WERI-Rb-1 (cell line): ENCODE measurements around the gene TOR1AIP2.

Experiments
- DNase-seq: peaks from one replicate; pipeline ENCODE4 v3.0.0-alpha.2; 2020
- H3K27ac ChIP-seq: fragments of 250-450 bp; sonication (Bioruptor Pico); 2 replicates; pipeline ENCODE4 v1.5.1; 2020; ENCODE audit warnings: mild to moderate bottlenecking, moderate library complexity
- H3K27me3 ChIP-seq: fragments of 250-450 bp; sonication (Bioruptor Pico); 2 replicates; pipeline ENCODE4 v1.5.1; 2021; ENCODE audit warnings: mild to moderate bottlenecking, low read depth, moderate library complexity; ENCODE audit not compliant: insufficient read depth, severe bottlenecking
- H3K36me3 ChIP-seq: fragments of 250-450 bp; sonication (Bioruptor Pico); 2 replicates; pipeline ENCODE4 v1.5.1; 2020; ENCODE audit warnings: mild to moderate bottlenecking, moderate library complexity
- H3K4me3 ChIP-seq: 2 replicates; pipeline ENCODE4 v1.5.1; 2011; ENCODE audit warnings: low read depth, mild to moderate bottlenecking, control low read depth, low read length
- H3K9me3 ChIP-seq: fragments of 250-450 bp; sonication (Bioruptor Pico); 2 replicates; pipeline ENCODE4 v1.5.1; 2021; ENCODE audit warnings: mild to moderate bottlenecking, moderate library complexity; ENCODE audit not compliant: severe bottlenecking
- TF ChIP-seq, protein P1 (sequence below): IDR thresholded peaks from 2 replicates; pipeline ENCODE4 v1.5.1; 2011; ENCODE audit warnings: low read depth, mild to moderate bottlenecking, control low read depth, inconsistent platforms, low read length

The TOR1AIP2 gene

DNA sequence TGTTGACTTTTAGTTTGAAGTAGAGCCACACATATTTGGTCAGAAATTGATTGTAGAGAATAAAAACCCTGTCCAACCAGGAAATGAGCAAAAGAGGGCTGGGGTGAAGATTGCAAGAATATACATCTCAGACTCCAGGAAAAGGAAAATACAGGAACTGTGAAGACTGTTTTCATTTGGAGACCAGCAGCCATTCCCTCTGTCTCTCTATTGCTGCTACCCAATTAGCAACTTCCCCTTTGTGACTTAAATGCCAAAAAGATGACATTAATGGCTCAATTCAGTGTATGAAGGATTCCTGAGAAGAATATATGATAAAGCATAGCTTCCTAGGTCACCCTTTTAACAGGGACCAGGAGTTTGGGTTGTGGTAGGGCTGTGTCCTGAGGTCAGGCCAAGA, 45.4 kb upstream of the TOR1AIP2 start:
- no peak for DNase-seq
- Histone ChIP-seq H3K27ac (no peak overlapping the region), H3K27me3 (no peaks in the 10 kb centered on the region), H3K36me3 (peaks cover 15% of the 10 kb centered on the region), H3K9me3 (no peaks in the 10 kb centered on the region), H3K4me3 (no peak overlapping the region)
- TF ChIP-seq, protein P1, sequence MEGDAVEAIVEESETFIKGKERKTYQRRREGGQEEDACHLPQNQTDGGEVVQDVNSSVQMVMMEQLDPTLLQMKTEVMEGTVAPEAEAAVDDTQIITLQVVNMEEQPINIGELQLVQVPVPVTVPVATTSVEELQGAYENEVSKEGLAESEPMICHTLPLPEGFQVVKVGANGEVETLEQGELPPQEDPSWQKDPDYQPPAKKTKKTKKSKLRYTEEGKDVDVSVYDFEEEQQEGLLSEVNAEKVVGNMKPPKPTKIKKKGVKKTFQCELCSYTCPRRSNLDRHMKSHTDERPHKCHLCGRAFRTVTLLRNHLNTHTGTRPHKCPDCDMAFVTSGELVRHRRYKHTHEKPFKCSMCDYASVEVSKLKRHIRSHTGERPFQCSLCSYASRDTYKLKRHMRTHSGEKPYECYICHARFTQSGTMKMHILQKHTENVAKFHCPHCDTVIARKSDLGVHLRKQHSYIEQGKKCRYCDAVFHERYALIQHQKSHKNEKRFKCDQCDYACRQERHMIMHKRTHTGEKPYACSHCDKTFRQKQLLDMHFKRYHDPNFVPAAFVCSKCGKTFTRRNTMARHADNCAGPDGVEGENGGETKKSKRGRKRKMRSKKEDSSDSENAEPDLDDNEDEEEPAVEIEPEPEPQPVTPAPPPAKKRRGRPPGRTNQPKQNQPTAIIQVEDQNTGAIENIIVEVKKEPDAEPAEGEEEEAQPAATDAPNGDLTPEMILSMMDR = no peak

DNA sequence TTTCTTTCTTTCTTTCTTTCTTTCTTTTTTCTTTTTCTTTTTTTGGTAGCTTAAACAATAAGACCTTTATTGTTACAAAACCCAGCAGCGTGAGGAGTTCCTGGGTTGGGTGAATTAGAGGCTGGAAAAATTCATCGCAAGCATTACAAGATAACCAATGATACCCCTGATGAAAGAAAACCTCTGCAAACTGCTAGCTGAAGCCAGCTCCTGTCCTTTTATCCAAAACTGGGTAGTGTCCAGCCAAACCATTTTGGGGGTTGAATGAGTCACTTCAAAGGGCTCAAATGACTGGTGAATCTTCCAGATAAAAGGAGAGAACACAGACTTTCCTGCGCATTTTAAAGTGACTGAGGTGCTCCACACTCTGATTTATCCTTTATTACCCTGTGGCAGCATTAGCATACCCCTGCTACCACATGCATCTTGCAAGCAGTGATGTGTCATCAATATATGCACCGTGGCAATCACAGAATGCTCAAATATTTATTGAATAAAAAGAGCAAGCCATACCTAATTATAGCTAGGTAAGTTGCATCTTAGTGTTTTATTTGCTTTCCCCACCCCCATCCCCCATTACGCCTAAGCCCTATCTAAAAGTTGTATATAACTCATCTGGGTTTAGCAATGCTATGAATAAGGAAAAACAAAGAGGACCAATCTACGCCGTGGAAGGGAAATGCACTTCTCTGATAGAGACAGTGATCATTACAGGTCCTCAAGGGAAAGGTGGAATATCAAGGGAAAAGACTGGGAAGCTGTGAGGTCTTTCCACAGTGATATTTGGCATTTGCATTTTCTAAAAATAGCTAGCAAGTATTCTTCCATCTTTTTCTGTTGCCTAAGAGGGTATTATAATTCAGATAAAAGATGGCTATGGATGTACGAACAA, 44.6 kb upstream of the TOR1AIP2 start:
- TF ChIP-seq, protein P1 = no peak
- peaks cover 23% of the 10 kb centered on the region for H3K36me3 ChIP-seq
- H3K27me3 ChIP-seq = no peaks in the 10 kb centered on the region
- H3K9me3 ChIP-seq = no peaks in the 10 kb centered on the region
- H3K4me3 ChIP-seq = no peak overlapping the region
- no peak for DNase-seq
- no peak overlapping the region for H3K27ac ChIP-seq

DNA sequence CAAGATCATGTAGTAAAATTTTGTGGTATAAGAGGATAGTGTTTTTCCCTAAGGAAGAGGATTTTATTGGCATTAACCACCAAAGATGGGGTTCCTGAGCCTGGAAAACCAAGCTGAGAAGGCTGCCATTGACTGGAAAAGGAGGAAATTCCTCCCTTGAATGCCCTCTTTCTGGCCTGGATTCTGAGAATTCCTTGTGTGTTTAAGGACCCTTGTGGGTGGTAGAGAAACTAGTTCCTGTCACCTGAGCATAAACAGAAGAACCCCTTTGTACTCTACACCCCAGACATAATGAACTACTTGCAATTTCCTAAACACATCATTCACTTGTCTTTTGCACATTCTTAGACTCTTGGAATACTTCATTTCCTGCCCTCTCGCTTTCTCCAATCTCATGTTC, 43.9 kb upstream of the TOR1AIP2 start:
- TF ChIP-seq, protein P1 = no peak
- DNase-seq = no peak
- H3K4me3 ChIP-seq = no peak overlapping the region

DNA sequence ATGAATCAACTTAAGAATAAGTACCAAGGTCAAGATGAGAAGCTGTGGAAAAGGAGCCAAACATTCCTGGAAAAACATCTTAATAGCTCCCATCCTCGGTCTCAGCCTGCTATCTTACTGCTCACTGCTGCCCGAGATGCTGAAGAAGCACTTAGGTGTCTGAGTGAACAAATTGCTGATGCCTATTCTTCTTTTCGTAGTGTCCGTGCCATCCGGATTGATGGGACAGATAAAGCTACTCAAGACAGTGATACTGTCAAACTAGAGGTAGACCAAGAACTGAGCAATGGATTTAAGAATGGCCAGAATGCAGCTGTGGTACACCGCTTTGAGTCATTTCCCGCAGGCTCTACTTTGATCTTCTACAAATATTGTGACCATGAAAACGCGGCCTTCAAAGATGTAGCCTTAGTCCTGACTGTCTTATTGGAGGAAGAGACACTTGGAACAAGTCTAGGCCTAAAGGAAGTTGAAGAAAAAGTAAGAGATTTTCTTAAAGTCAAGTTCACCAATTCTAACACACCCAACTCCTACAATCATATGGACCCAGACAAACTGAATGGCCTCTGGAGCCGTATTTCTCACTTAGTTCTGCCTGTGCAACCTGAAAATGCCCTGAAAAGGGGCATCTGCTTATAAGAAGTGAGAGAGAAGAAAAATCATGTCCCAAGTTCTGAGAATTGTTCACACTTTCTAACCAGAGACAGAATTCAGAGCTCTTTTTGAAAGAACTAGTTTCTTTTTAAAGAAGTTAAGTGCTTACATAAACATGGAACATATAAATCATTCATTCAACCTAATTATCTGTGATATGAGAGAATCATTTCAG, 40.2 kb upstream of the TOR1AIP2 start:
- H3K4me3 ChIP-seq = no peak overlapping the region
- no peaks in the 10 kb centered on the region for H3K9me3 ChIP-seq
- H3K27ac ChIP-seq = no peak overlapping the region
- H3K36me3 ChIP-seq = peaks cover 47% of the 10 kb centered on the region
- DNase-seq = no peak
- no peaks in the 10 kb centered on the region for H3K27me3 ChIP-seq
- TF ChIP-seq, protein P1 = no peak

More for the DNA sequence above, 43.9 kb upstream of the TOR1AIP2 start:
- no peaks in the 10 kb centered on the region for H3K9me3 ChIP-seq
- H3K36me3 ChIP-seq = peaks cover 25% of the 10 kb centered on the region
- H3K27me3 ChIP-seq = no peaks in the 10 kb centered on the region
- no peak overlapping the region for H3K27ac ChIP-seq

DNA sequence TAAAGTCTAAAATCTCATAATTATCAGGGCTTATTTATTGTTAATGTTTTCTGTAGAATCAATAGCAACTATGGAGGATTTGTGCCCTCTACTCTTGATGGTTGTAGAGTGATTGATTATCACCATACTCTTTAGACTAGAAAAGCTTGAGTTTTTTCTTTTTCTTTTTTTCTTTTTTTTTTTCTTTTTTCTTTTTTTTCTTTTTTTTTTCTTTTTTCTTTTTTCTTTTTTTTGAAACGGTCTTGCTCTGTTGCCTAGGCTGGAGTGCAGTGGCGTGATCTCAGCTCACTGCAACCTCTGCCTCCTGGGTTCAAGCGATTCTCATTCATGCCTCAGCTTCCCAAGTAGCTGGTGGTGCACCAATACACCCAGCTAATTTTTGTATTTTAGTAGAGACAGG, 34.2 kb upstream of the TOR1AIP2 start:
- Histone ChIP-seq H3K27me3 (no peaks in the 10 kb centered on the region), H3K4me3 (no peak overlapping the region), H3K27ac (no peak overlapping the region), H3K9me3 (no peaks in the 10 kb centered on the region), H3K36me3 (peaks cover 58% of the 10 kb centered on the region)
- TF ChIP-seq, protein P1 = no peak
- no peak for DNase-seq
